DMS114 treated with DMSO at 0.1 percent for 48 hours (cell line): ENCODE results near the gene CCDC74B.
"Not testable (repeated sequence)": the region's sequence is repeated elsewhere in the genome, so short reads cannot be mapped to it uniquely, and the experiment has no call there.

Source experiments
- DNase-seq: peaks from one replicate; lab custom pipeline; 2025; ENCODE audit not compliant: unreplicated experiment; lab: John Stamatoyannopoulos, UW

CCDC74B gene

GRCh38 chr2:130102597-130103363 lies 42.1 kb downstream of the CCDC74B start:
- not testable (repeated sequence) for DNase-seq
